HG03196 (cell line): ENCODE results near the gene MFAP2.
"Not testable (repeated sequence)": the region's sequence is repeated elsewhere in the genome, so short reads cannot be mapped to it uniquely, and the experiment has no call there.

ENCODE experiments used
- ATAC-seq: cut with Tn5 transposase; IDR thresholded peaks from one replicate; pipeline ENCODE4 v1.9.1; 2021; ENCODE audit not compliant: unreplicated experiment

The MFAP2 gene

DNA sequence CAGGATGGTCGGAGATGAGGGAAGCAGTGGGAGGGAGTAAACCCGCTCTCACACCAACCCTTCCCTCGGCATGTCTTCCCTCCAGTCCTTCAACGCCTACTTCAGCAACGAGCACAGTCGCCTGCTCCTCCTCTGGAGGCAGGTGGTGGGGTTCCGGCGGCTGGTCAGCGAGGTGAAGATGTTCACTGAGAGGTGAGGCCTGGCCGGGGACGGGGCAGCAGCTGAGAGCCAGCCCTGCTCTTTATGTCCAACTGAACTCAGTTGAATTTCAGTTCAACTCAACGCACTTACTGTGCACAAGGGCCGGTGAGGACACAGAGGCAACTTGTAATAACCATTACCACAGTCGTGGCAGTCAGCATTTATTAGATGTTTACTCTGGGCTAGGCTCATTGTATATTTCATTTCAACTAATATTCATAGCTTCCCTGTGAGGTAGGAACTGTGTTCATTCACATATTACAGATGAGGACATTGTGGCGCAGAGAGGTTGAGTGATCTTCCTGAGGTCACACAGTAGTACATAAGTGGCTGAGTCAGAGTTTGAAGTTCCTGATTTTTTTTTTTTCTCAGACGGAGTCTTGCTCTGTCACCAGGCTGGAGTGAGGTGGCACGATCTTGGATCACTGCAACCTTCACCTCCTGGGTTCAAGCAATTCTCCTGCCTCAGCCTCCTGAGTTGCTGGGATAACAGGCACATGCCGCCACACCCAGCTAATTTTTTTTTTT, 49.0 kb downstream of the MFAP2 start:
- ATAC-seq = not testable (repeated sequence)

DNA sequence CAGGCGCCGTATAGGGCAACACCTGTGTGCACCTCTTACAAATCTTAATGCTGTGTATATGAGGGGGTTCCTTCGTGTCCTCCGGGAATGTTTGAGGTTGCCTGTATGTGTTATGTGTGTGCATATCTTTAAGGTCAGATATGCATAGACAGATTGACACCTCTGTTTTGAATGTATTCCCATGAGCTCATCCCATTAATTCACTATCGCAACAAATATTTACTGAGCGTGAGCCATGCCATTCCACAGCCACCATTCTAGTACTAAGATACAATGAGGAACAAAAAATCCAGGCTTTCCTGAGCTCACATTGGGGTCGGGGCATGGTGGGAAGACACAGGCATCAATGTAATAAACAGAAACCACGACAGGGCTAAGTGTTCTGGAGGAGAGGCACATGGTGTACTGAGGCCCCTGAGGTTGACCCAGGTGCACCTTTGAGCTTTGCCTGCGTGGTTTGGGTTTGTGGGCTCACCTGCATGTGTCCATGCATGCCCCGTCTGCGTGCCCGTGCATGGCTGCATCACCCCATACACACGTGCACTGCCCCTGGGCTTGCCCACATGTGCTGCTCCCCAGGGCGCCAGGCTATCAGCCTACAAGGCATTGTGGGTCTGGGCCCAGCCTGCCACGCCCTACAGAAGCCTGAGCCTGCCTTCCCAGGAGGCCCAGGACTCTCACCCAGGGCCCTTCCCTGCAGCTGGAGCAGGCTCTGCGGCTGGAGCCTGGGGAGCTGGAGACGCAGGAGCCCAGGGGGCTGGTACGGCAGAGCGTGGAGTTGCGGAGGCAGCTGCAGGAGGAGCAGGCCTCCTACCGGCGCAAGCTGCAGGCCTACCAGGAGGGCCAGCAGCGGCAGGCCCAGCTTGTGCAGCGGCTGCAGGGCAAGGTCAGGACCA, 51.0 kb downstream of the MFAP2 start:
- not testable (repeated sequence) for ATAC-seq

DNA sequence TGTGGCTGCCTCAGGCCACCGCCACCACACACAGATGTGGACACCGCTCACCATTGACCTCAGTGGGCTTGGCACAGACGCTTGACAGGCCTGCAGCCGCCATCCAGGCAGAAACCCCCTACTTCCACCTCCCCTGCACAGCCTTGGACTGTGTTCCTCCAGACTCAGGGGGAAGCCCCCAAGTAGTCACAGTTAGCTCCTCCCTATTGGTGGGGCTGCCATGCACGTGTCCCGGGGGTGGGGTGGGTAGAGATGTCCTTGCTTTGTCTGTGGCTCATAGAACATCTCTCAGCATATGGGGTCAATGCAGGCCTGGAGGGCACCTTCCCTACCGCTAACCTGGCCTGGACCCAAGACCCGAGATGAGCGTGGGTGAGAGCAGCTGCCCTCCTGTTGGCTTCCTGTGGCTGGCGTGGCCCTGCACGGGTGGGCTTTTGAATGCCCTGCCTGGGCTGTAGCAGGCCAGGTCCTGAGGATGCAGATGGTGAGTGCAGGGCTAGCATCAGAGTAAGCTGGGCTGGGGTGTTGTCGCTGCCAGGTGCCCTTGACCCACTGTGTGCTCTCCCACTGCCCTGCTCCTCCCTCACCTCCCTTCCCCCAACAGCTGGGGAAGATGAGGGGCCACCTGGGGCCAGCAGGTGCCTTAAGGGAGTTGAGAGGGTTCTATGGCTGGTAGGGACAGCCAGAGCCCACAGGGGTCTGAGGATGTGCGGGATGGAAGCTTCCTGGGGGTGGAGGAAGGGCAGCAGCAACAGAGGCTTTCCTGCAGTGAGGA, 52.5 kb downstream of the MFAP2 start:
- ATAC-seq = no peak

DNA sequence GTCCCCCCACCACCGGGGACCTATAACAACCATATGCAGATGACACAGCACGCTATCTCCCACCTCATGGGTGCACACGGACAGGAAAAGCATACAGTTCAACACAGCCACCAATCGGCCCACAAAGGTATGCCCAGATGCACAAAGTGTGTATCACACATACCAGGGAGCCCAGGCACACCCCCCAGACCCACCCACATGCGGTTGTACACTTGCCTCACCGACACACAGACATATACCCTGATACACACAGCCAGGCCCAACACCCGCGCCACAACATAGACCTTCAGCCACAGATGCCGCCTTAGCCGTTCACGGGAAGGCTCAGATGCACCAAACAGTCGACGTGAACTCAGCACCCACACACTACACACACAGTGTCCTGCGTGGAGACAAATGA, 53.2 kb downstream of the MFAP2 start:
- ATAC-seq = no peak

DNA sequence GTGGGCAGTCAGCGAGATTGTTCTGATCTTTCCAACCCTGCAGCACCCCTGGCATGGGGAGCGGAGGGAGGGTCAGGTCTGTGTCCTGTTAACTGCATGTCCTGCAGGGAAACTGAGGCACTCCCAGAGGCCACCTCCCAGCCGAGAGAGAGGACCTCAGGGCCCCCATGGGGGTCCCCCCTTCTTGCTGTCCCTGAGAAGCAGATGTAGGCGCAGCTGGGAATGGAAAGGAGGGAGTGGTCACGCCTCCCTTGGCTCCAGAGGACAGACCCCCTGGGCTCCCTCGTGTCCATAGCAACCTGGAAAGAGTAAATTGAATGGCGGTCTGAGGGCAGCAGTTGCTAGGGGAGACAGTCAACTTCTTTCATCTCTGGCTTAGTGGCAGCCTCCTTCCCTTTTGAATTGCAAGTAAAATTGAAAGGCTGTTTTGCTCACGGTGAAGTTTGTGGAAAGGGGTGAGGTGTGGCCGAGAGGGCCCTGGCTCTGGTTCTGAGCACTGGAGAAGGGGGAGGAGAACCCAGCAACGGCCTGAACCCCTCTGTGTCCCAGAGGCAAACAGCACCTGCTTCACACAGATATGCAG, 53.8 kb downstream of the MFAP2 start:
- no peak for ATAC-seq

DNA sequence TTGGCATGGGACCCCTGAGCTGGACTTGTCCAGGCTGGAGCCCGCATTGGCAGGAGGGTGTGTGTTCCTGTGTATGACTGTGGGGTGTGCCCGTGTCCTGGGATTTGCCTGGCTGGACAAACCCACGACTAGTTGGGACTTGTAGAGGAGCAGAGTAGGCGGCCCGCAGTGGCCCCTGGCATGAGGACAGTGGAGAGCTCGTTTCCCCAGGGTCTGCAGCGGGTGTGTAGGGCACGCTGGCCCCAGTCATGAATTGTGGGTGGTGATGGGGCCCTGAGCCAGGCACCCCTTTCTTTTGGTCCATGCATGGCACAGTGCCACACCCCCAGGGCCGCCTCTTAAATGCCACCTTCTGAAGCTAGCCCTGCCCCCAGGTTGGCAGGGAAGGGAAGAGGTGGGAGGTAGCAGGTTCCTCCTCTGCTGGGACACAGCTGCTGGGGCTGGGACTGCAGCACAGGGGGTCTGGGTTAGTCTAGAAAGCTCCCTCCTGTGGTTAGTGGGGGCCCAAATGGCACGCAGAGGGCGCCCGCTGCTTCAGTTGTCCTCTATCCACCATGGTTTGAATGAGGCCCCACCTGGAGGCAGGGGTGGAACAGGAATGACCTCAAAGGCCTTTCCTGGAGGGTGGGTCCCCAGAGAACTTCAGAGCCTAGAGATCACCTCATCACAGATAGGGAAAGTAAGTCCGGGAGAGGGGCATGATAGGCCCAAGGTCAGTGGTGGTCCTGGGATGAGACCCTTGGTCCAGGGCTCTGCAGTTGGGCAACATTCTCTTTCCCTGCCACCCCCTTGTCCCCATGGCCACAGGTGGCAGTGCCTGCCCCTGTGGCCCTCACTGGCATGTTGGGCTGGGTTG, 54.6 kb downstream of the MFAP2 start:
- no peak for ATAC-seq

DNA sequence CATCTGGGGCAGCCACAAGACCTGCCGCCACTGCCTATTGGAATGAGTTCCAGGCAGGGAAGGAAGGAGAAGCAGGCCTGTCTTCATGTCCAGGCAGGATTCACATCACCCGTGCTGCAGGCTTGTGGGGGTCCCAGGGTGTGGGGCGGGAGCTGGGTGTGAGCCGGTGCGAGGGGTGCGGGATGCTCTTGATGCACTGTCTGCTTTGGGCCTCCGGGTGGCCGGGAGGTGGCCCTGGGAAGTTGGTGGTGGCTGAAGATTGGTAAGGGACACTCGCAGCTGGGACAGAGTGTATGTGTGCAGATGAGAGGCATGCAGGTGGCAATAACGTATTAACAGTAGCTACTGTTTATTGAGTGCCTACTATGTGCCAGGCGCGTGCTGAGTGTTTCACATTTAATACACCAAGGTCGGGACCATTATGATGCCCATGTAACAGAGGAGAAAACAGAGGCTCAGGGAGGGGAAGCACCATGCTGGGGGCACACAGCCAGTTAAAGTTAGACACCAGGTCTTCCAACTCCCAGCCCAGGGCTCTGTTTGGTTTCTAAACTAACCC, 55.4 kb downstream of the MFAP2 start:
- ATAC-seq = no peak
